ENCODE results near the gene PEAR1.

PEAR1 gene

DNA sequence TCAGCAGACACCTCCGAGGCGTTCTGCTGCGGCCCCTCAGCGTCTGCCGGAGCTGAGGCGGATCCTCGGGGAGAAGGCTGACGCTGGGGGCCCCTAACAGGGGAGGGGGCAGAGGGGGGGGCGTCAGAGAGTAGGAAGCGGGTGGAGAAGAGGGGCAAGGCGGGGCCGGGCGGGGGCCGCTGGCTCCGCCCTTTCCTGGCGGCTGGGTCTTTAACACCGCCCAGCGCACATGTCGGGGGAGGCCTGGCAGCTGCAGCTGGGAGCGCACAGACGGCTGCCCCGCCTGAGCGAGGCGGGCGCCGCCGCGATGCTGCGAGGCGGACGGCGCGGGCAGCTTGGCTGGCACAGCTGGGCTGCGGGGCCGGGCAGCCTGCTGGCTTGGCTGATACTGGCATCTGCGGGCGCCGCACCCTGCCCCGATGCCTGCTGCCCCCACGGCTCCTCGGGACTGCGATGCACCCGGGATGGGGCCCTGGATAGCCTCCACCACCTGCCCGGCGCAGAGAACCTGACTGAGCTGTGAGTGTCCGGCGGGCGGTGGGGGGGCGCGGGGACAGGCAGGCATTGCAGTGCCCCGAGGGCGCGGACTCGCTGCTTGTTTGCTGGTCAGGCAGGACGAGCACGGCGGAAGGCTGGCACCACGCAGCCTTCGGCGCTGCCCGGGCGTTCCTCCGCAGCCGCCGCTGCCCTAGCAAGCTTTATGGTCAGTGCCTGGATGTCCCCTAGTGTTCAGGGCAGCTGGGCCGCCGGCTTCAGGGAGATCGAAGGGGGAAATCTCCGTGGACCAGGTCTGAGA, 32.7 kb upstream of the PEAR1 start, which contains the start of gene NTRK1:
Gene NTRK1, plus strand, starts transcription at position 238 of the 796 bp plus-strand sequence. Its CDS starts 70 bp downstream, at position 308.
- peak; percentile 76 for DNase-seq

DNA sequence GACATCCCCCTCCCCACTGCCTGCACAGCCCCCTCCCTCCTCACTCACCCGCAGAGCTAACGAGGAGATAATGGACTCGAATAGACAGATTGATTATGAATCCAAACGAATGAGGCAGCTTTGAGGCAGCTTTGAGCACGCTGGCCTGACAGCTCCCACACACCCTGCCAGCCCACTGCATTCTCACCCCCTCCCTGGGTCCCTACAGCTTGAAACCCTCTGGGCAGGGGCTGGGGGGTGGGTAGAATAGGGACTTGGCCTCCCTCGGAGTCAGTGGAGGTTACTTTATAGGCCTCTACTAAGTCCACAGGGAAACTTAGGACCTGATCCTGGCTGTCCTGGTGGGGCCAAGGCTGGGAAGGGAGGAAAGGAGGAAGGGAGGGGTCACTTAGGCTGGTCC, 30.9 kb upstream of the PEAR1 start:
- DNase-seq = no peak

DNA sequence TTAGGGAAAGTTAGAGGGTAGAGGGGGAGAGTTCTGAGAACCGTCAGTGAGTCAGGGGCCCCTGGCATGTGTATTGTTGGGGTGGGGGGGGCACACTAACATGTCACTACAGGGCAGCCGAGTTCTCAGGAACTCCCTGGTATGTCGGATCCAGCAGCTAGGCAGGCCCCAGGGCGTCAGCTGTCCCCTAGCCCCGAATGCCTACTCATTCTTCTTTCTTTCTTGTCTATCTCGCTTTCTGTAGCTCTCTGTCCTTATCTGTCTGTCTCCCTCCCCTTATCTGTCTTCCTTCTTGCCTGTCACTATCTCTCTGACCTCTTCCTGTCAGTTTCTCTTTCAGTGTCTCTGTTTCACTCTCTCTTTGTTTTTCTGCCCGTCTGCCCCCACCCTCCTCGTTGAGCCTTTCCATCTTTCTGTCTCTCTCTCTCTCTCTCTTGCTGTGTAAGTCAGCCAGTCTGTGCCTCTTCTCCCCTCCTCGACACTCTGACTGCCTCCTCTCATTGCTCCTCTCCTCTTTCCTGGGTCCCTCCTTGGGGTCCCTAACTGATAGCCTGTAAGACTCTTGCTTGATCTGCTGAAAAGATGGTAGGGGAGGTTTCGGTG, 30.4 kb upstream of the PEAR1 start:
- no peak for DNase-seq

DNA sequence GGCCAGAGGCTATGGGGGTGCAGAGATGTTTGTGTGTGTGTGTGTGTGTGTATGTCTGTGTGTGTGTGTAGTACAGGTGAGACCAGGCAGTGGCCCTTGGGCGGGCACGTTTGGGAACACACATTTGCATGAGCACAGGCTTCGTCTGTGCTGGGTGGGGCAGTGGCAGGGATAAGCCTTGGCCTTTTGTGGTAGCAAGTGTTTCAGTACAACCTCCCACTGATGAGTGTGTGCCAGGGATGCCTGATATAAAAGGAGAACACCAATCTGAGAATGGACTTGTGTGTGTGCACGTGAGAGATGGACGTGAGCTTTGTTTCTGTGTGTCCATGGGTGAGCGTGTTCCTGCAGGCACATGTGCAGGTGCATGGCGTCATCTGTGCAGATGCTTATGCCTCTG, 29.9 kb upstream of the PEAR1 start:
- DNase-seq = no peak

DNA sequence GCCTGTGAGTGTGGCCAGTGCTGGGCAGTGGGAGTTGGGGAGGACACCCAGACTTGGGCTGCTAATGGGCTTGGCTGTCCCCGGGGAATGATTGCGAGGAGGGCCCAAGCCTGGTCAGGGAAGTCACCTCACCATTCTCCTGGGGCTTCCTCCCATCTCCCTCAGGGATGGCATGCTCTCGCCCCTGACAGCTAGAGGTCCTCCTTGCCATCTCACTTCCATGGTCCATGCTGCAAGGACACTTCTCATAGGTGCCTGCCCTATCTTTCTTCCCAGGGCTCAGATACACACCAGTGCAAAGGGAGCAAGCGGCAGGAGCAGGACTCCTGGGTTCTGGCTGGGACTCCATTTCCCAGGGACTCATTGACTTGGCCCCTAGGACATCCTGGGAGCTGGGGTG, 28.7 kb upstream of the PEAR1 start:
- peak; percentile 36 for DNase-seq

DNA sequence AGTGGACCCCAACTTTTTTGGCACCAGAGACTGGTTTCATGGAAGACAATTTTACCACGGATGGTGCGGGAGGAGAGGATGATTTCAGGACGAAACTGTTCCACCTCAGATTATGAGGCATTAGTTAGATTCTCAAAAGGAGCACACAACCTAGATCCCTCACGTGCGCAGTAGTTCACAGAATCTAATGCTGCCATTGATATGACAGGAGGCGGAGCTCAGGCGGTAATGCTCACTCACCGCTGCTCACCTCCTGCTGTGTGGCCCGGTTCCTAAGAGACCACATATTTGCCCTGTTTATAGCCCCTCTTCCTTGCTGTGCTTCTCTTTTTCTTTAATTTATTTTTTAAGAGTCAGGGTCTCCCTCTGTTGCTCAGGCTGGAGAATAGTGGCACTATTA, 28.3 kb upstream of the PEAR1 start:
- peak; percentile 18 for DNase-seq

DNA sequence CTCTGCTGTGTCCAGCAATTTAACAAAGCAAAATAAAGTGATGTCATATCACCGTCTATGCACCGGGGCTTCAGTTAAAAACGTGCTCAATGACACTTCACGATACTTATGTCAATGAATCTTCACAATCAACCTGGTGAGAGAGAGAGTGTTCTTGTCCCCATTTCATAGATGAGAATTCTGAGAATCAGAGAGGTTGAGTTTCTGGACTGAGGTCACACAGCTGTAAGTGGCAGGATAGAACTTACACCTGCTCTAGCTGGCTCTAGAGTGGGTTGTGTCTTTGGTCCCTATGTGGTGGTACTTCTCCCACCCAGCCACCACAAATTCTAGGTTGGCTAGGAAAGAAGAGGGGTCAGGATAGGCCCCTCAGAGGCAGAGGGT, 27.7 kb upstream of the PEAR1 start:
- no peak for DNase-seq

DNA sequence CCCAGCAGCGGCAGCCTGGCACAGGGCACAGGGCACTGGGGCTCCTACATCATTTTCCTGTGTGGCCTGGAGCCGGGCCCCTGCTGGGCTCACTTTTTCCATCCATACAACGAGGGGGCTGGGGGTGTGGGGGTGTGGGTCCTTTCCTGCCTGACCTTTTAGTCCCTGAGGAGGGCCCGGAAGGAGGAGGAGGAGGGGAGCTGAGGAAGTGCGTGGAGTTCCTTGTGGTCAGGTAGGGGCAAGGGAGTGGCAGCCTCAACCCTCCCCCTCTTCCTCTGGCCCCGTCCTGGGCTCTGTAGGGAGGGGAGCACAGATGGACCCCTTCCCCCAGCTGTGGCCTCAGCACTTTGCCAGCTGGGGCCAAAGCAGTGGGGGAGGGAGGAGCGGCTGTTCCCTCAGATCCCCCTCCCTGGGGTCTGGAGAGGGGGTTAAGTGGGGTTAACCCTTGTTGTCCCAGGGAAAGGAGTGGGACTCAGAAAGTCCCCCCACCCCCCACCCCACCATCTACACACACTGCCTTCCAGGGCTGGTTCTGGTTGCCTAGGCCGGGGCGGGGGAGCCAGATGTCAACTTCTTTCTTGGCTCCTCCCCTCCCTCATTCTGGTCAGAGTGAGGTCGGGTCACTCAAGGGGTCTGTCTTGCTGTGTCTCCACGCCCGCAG, 27.1 kb upstream of the PEAR1 start:
- DNase-seq = no peak

DNA sequence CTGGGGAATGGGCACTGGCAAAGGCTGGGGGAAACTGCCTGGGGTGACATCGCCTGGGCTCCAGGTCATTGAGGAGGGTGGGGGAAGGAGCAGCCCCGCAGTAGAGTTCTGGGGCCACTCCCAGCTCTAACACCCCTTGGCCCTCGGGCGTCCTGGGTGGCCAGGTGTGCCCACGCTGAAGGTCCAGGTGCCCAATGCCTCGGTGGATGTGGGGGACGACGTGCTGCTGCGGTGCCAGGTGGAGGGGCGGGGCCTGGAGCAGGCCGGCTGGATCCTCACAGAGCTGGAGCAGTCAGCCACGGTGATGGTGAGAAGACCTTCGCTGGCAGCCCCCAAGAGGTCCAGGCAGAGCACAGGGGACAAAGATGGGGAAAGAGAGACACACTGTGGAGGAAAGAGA, 25.2 kb upstream of the PEAR1 start:
- DNase-seq = no peak

DNA sequence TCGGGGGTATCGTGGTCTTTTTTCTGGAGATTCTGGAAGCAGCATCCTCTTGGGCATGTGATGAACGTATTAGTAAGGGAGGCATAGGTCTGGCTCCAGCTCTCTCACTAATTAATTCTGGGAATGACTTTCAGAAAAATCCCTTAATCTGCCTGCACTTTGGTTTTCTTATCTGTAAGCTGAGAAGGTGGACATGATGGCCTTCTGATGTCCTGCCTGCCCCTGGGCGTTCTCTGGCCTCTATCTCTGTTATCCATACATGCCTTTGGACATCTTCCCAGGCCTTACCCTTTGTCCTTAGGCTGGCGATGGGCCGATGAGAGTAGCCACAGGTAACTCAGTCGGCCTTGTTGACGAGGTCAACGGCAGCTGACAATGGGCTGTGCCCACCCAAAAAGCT, 24.1 kb upstream of the PEAR1 start:
- no peak for DNase-seq

DNA sequence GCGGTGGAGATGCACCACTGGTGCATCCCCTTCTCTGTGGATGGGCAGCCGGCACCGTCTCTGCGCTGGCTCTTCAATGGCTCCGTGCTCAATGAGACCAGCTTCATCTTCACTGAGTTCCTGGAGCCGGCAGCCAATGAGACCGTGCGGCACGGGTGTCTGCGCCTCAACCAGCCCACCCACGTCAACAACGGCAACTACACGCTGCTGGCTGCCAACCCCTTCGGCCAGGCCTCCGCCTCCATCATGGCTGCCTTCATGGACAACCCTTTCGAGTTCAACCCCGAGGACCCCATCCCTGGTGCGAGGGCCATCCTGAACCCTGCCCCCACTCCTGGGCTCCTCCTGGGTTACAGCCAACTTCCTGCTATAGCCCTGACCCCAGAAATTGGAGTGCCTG, 19.9 kb upstream of the PEAR1 start:
- DNase-seq = no peak

DNA sequence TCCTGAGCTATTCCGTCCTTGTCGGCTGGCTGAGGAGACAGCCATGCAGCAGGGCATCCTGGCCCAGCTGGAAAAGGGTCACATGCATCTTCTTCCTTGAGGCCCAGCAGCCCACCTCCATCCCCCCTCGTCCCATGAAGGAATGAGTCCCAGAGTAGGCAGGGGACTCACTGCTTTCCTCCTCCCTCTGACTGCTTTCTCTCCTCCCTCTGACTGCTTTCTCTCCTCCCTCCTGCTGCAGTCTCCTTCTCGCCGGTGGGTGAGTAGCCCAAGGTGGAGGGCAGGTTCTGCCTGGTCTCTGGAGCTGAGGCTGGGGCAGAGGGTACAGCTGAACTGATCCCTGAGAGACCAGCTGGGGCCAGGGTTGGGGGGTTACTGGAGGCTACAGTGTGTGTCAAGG, 19.4 kb upstream of the PEAR1 start:
- DNase-seq = no peak

DNA sequence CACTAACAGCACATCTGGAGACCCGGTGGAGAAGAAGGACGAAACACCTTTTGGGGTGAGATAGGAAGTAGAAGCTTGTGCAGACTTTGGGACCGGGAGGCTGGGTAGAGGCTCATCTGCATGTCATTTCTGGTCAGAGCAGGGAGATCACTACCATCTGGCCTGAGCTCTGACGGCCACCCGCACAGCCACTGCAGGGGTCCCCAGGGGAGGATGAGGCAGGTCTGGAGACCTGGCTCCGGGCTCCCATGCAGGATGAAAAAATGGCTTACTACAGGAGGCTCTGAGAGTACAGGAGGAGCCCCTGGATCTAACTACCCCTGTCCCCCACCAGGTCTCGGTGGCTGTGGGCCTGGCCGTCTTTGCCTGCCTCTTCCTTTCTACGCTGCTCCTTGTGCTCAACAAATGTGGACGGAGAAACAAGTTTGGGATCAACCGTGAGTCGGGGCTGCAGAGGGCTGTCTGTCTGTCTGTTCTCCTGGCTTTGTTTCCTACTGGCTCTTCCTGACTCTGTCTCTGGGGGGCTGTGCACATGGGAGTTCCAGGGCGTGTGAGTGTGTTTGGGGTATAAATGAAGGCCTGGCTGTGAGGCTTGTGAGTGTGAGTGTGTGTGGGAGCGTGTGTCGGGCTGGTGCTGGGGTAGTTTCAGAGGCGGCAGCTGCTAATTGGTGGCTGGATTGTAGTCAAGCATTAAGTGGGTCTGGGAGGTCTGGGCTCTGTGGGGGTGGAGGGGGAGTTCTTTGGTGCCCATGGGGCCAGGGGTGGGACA, 18.8 kb upstream of the PEAR1 start:
- DNase-seq = no peak

DNA sequence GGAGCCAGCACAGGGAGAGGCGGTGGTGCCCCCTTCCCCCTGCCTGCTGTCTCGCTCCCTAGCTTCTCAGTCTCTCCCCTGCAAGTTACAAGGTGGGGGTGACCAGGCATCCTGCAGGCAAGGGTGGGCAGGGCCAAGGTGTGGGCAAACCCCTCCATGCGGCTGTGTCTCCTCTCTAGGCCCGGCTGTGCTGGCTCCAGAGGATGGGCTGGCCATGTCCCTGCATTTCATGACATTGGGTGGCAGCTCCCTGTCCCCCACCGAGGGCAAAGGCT, 18.2 kb upstream of the PEAR1 start:
- no peak for DNase-seq

DNA sequence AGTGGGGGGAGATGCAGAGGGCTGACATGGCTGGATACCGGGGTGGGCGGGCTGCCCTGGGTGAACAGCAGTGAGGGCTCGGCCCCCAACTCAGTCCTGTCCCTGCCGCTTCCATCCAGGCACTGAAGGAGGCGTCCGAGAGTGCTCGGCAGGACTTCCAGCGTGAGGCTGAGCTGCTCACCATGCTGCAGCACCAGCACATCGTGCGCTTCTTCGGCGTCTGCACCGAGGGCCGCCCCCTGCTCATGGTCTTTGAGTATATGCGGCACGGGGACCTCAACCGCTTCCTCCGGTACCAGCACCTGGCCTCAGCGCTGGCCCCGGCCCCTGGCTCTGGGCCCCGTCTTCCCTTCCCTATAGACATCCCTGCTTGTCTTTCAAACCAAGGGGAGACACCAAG, 17.2 kb upstream of the PEAR1 start:
- no peak for DNase-seq

DNA sequence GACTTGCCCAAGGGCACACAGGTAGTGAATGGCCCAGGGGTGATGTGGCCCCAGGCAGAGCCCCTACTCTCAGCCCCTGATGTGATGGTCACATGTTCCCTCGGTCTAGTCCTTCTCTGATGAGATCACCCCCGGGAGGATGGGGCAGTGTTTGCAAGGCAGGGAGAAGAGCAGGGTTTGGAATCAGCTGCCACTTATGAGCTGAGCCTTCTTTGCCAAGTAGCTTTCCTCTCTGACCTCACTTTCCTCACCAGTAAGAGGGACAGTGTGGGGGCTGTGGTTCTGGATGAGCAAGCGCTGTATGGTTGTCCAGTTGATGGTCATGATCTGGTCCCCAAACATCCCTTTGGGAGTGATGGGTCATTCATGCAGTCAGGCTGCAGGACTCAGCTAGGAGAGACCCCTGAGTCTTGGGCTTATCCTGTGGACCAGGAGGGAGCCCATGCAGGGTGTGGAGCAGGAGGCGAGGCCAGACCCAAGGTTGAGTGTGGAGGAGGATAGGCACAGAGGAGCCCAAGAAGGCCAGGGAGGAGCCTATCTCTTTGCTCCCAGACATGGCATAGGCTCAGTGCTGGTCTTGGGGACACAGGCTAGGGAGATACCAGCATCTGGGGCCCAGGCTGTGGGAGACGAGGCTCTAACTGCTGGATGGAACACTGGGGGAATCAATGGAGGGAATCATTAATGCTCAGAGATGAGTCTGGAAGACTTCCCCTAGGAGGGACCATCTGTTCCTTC, 15.9 kb upstream of the PEAR1 start:
- no peak for DNase-seq

DNA sequence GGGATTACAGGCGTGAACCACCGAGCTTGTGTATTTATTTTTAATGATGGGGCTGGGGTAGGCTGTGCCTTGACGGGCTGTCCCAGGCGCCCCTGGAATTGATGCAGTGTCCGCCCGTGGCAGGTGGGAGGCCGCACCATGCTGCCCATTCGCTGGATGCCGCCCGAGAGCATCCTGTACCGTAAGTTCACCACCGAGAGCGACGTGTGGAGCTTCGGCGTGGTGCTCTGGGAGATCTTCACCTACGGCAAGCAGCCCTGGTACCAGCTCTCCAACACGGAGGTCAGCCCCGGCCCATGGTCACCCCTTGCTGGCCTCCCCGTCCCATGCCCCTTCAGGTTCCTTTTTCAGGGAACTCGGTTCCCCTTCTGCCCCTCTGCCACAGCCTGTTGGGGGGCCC, 13.6 kb upstream of the PEAR1 start:
- no peak for DNase-seq

DNA sequence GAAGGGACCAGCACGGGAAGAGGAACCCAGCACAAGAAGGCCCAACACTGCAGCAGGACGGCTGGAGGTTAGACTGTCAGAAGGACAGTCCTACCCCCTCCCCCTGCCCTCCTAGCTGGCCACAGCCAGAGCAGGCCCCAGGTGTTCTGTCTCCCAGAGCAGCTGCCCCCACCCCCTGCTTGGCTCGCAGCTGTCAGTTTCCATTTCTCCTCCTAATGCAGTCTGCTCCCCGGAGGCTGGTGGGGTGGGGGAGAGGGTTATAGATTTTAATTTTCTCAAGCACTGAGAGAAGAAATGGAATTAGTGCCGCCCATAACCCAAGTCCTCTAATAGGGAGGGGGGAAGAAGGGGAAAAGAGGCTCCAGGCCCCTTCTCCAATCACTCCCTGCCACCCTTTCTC, 13.0 kb upstream of the PEAR1 start:
- no peak for DNase-seq

DNA sequence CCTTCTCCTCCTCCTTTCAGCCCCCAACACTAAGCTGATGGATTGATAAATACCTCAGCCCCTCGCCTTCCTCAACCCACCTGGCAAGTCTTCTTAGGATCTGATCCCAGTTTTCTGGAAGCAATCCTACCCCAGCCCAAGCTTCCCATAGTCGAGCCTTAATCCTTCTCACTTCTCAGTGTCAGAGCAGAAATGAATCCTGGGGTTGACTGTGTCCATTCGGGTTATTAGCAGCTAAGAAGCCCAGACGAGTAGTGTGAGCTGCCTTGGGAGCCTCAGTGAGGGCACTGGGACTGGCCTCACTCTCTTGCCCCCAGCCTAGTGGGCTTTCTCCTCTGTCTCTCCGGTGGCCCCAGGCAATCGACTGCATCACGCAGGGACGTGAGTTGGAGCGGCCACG, 12.4 kb upstream of the PEAR1 start:
- no peak for DNase-seq

DNA sequence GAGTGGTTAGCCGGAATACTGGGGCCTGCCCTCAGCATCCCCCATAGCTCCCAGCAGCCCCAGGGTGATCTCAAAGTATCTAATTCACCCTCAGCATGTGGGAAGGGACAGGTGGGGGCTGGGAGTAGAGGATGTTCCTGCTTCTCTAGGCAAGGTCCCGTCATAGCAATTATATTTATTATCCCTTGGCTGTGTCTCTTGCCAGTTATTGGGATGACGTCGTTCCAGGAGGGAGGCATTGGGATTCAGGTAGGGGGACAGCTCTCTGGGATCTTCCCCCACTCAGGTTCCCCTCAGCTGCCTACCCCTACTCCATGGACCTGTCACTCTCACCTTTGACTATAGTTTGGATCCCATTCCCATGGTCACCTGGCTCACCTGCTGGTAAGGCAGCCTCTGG, 11.9 kb upstream of the PEAR1 start:
- no peak for DNase-seq

DNA sequence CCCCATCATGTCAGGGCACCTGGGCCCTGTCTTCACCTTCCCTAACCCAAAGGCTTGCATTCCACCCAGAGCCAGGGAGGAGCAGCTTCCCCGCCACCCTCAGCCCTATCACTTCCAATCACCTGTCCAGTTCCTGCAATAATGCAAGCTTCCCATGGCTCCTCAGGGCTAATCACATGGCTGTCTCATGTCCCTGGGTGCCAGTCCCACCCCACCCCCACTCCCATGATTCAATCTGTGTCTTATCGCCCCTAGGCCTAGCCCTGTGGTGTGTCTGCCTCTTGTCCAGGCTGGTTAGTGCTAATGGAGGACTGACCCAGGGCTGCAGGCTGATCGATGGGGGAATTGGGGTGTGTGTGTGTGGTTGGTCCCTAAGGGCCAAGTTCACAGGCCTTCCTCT, 11.0 kb upstream of the PEAR1 start:
- DNase-seq = no peak

DNA sequence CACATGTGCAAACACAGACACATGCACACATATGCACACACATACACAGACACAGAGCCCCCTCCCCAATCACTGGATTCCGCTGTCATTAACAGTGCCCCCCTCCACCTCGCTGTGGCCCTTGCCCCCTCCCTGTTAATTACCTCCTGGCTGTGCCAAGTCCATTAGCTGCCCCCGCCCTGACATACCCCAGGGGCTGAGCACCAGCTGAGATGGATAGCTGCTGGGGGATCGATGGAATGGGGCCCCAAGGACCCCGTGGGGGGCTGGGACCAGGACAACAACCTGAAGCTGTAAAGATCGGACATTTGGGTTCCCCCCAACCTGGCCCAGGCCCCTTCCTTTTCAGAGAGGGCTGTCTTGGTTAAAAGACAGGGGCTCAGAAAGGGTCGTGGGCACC, 9.6 kb upstream of the PEAR1 start:
- no peak for DNase-seq

DNA sequence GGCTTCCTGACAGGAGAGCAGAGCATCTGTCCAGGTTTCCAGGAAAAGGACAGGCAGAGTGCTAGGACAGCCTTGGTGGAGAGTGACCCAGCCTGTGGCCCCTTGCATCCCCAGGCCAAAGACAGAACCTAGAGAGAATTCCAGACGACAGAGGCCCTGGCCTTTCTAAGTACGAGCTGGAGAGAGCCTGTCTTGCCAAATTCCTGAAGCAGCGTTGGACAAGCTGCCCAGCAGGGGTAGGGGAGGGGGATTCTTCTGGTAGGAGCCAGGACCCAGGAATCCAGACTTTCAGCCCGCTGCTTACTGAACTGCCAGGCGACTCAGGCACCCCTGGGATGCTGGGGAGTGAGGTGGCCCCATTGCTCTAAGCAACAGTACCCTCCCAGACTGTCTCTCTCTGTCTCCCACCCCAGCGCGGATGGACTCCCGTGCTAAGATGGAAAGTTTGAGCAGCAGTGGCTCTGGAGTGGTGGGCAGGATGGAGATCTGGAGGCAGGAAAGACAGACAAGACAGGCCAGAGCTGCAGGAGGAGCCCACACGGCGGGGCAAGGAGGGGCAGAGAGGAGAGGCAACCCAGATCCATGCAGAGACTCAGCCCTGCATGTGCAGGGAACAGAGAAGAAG, 8.8 kb upstream of the PEAR1 start:
- no peak for DNase-seq

Measured in DMS53 (cell line).